Daoy (cell line): ENCODE results near the gene PTPRN2. TPM values are rescaled to one million over a fixed set of nuclear protein-coding genes. Genes with fewer than 3 reads are reported as not detected.

Experiments used
- DNase-seq: peaks from one replicate; pipeline ENCODE4 v3.0.0-alpha.2; 2015; ENCODE audit warnings: low read depth
- total RNA-seq: library from RNA; depleted of rRNA; stranded (reverse); fragments of >200 nt; shearing (Covaris generic); gene quantifications from 2 replicates; pipeline ENCODE4 v1.2.3, GENCODE V29; 2014

Gene PTPRN2
- total RNA-seq, 1 experiment from 2014 or later = 8.3 TPM

- no peak for DNase-seq
Measured at GRCh38 chr7:157687845-157688532, 899.6 kb downstream of the PTPRN2 start.

DNA sequence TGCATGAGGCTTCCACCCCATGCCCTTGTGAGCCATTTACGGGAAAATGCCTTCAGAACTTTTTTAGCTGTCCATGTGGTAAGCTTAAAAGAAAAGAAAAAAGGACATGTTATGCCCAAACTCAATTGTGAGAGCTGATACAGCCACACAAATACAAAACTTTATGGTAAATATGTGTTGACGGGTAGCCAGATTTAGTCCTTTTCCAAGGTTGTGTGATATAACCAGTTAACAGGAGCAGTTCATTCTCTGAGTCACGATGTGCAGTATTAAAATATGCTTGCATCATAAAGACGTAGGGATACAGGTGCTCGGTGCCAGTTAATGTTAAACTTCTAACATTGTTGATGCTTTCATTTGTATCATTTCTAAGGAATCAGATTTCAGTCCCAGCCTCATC lies 900.5 kb downstream of the PTPRN2 start:
- DNase-seq = no peak

- peak; percentile 11 for DNase-seq
Measured at GRCh38 chr7:157686285-157686894, 901.2 kb downstream of the PTPRN2 start.

DNA sequence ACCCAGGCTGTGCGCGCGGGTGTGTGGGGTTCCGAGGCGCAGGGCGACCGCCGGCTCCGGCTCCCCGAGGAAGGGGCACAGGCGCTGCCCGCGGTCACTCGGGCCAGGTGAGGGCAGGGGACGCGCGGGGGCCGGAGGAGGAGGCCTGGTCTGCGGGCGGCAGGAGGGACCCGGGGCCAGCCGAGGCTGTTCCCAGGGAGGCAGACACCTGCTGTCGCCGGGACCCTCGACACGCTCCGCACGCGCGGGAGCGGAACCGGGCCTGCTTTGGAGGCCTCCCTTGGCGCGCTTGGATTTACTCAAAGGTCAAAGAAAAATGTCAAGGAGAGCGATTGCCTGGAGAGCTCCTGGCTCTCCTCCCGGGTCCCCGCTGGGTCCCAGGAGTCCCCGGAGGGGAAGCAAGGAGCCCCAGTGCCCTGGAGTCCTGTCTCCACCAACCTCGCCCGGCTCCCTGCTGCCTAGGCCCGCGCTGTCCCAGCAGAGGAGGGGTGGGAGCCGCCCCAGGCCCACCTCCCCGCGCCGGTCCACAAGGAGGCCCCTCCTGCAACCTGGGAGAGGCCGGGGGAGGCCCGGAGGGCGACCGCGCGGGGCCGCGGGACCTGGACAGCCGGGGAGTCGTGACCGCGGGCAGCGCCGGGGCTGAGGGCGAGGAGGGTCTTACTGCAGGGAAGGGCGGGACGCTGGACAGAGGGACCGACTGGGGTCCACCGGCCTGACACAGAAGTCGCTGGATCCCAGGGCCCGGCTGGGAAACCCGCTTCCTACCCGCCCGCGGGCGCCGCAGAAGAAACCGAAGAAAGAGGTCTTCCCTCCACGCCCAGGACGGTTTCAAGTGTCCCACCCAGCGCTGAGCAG lies 902.0 kb downstream of the PTPRN2 start:
- no peak for DNase-seq

DNA sequence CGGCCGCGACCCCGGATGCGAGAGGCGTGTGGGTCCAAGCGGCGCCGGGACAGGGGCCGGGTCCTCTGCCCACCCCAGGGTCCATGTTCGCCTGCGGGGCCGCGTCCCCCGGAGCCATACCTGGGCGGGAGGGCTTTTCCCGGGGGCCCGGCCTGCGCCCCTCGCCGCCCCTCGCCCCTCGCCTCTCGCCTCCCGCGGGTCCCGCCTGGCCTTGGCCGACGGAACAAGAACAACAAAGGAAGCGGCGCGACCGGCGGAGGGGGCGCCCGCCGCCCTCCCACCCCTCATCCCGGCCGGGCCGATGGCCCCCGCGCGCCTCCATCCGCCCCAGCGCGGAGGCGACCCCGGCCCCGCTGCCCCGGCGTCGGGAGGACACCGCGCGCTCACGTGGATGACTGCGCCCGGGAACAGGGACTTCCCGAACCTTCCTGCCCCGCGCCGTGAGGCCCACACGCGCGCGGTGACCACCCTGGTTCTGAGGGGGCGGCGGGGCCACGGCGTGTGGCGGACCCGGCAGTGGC lies 902.7 kb downstream of the PTPRN2 start:
- DNase-seq = no peak

DNA sequence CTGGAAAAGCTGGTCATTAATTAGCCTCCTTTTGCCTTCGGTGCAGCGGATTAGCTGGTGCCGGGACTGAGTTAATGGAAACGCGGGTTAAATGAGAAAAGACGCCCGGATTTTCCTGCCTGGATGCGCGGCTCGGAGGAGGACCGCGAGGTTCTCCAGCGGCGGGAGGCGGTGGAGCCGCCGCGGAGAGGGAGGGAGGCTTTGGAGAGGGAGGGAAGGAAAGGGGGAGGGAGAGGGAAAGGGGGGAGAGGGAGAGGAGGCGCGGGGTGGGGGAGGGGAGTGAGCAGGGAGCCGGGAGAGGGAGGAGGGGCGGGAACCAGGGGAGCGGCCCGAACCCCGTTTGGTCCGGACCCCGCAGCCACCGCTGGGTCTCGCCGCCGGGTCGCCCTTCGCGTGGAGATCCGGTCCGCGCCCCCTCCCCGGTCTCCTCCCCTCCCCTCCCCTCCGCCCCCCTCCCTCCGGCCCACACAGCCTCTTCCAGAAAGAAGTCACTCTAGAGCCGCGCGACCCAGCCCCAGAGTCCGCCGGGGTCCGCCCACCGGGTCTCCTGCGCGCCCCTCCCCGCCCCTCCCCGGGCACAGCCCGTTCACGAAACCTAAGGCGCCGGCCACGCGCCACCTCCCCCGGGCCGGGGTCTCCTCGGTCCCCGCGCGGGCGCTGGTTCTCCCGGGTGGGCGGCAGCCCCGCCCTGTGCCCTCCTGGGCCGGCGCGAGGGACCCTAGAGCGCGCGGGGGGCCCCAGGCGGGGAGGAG lies 903.3 kb downstream of the PTPRN2 start:
- DNase-seq = peak; percentile 64

DNA sequence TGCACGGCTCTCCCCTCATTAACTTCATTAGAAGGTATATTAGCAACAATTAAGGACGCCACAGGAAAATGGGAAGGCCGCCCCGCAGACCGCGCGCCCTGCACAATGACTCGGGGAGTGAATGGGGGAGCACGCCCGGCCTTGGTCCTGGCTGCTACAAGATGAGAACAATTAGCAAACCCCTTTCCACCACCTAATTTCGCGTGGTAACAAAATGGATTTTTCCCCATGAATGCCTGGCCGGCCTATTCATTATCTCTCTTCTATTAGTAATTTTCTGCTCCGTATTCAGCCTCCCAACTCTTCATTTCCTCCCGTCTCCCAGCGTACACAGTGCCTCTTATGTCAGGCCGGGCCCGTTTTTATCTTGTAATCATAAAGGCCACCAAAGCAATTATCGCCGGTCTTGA lies 903.9 kb downstream of the PTPRN2 start:
- no peak for DNase-seq

- peak; percentile 3 for DNase-seq
Measured at GRCh38 chr7:157682946-157683746, 904.5 kb downstream of the PTPRN2 start.

DNA sequence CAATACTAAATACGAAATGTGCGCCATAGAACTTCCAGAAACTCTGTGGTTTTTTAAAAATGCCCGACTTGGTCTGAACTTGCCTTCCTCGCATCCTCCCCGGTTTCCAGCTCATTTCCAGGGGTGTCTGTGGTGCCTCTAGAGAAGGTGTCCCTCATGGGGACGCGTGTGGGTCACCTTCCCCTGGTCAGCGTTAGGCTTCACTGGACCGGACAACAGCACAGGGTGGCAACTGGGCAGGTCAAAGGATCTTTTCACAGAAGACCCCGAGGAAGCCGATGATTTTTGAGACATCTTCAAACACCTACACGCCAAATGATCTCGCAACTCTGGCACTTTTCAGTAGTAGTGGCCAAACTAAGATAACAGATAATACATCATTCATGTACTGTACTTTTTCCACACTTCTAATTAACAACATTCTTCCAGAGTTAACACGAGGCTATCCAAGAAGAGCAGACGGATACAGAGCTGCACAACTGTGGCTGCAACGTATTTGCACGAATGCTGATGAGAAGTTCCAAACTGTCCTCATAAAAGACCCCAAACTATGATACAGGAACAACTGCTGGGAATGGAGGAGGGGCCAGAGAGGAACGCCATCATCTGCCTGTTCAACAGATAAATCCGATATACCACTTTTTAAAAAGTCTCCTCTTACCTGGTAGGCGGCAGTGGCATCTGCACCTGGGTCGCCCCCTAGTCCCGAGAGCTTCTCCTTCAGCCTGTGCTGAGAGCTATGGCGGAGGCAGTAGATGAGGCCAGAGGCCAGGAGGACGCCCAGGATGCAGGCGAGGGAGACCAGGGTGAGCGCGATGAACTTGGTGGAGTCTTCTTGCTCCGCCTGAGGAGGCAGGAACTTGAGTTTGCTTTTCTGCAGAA lies 905.3 kb downstream of the PTPRN2 start:
- peak; percentile 5 for DNase-seq

DNA sequence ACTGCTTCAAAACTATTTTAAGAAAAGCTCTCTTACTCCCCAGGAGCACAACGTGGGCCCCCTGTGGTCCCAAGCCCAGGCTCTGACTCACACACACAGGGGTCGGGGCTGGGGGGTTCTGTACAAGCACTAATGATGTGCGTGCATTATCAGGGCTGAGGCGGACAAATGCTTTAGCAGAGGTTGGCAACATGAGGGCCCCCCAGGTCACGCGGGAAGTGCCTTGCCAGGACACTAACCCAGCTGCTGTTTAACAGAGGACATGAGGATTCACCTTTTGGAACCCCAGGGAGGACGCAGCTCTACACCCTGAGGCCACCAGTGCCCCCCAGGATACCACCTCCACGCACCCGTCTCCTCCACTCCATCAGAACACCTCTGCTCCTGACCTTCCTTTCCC lies 908.0 kb downstream of the PTPRN2 start:
- DNase-seq = peak; percentile 62

- DNase-seq = peak; percentile 7
Measured at GRCh38 chr7:157678501-157678900, 909.1 kb downstream of the PTPRN2 start.

DNA sequence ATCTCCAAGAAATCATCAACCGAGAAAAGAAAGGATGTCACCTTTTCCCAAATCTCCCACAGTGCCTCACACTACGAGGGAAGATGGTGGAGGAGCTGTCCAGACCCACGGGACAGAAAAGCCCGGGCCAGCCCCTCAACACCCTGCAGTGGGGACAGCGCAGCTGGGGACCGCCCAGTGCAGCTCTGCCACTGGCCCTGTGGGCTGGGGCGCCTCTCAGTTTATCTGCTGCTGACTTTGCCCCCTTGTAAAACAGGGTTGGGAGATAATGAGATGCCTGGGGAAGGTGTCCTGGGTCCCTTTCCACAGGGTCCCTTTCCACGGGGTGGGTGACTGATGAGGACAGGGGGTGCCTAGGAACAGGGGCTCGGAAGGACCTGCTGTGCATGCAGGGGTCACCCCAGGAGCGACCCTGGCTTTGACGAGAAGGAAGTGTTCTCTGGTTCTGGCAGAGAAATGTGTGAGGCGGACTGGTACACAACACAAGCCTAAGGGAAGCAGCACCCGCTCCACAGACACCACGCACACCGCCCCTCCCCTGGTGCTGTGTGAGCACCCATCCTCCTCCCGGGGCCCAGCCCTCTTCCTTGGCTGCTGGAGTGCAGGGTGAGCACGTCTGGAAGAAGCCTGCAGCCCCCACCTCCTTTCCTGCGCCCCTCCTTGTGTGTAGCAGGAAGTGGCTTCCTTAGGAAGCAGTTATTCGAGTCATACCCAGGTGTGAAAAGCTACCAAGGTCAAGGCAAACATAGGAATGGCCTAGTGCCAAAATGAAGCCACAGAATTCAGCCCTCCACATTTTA lies 911.0 kb downstream of the PTPRN2 start:
- no peak for DNase-seq

DNA sequence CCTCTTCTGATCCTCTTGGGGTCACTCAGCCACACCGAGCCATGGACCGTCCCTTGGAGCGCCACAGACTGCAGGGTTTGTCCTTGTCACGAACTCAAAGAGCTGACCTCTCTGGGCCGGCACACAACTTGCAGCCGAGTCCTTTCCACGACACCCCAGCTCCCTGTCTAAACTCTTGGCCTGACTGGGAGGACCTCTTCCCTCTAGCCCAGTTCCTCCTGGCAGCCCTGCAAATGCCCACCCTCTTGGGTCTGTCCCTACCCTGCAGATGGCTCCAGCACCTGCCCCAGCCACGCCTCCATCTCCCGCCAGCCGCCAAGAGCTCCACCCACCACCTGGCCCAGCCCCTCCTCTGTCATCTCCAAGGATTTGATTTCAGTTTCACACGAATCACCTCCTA lies 911.6 kb downstream of the PTPRN2 start:
- DNase-seq = no peak

DNA sequence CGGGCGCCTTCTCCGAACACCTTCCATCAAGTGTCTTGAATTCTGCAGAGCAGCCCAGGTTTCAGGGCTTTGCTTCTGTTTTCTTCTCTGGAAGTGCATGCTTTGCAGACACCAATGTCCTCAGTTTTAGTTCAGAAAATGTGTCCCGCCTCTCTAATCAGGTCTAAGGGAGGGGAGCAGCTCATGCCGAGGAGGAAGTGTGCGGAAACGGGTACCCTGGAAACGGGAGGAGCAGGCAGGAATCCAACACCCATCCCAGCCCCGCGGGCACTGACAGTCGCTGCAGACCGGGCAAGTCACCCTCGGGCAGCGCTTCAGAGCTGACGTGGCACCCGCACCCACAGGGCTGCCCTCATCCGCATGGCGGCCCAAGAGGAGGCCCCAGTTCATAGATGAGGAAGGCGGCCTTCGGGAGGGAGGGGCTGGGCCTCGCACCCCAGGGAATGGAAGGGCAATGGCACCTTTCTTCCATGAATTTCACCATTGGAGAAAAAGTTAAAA lies 912.1 kb downstream of the PTPRN2 start:
- DNase-seq = peak; percentile 49

- DNase-seq = peak; percentile 10
Measured at GRCh38 chr7:157674715-157675426, 912.8 kb downstream of the PTPRN2 start.

DNA sequence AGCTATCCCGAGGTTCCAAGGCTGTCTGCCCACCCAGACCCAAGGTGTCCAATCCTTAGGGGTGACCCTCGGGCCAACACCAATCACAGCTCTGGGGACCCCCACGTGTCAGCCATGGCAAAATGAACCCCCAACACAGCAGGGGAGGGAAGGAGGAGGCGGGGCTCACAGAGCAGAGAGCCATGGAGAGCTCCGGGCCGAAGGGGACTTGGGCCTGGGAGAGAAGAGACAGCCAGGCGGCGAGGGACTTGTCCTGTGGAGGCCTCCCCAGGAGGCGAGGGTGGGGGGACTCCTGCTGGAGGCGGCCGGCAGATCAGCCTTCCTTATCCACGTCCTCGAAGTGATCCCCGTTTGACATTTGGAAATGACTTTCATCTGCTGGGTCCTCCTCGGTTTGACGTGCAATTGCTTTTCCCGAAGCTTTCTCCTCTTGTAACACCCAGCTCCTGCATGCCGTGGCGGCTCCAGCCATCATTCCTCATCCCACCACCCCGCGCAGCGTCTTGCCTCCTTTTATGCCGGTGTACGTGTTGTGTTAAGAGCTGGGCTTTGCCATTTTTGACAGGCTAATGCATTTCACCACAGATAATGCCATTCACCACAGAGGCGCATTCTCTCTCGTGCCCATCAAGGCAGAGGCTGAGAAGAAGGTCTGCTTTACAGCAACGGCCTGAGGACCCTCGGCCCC lies 913.5 kb downstream of the PTPRN2 start:
- DNase-seq = peak; percentile 9

DNA sequence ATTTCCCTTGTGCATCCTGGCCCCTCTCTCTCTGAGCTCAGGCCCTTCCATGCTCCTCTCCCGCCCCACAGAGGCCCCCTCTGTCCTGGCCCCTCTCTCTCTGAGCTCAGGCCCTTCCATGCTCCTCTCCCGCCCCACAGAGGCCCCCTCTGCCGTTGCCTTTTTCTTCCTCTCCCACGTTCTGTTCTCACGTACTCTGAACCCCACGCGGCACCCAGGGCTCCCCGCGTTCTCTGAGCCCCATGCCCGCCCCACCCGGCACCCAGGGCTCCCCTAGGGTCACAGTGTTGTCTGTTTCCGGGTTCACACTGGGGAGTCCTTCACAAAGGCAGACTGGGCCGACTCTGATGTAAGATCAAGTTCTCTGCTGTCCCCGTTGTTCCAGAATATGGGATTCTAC lies 914.0 kb downstream of the PTPRN2 start:
- DNase-seq = no peak
